Endodermal cell (in vitro differentiated cells): ENCODE results near the gene DCLK1. TPM values are rescaled to one million over a fixed set of nuclear protein-coding genes. Genes with fewer than 3 reads are reported as not detected.

Experiments used
- DNase-seq: peaks from one replicate; pipeline ENCODE4 v3.0.0-alpha.2; 2017
- H3K27ac ChIP-seq: 2 replicates; pipeline ENCODE4 v1.5.1; 2013; ENCODE audit warnings: mild to moderate bottlenecking, low read depth, low read length, moderate library complexity
- H3K27me3 ChIP-seq: 2 replicates; pipeline ENCODE4 v1.6.1; 2013; ENCODE audit warnings: mild to moderate bottlenecking, low read length, moderate library complexity; ENCODE audit not compliant: insufficient read depth, control insufficient read depth, poor library complexity, severe bottlenecking
- H3K36me3 ChIP-seq: 2 replicates; pipeline ENCODE4 v1.7.0; 2013; ENCODE audit warnings: mild to moderate bottlenecking, low read length, moderate library complexity; ENCODE audit not compliant: control insufficient read depth, insufficient read depth
- H3K4me1 ChIP-seq: one replicate; pipeline ENCODE4 v1.7.0; 2013; ENCODE audit warnings: low read length; ENCODE audit not compliant: control insufficient read depth, insufficient read depth
- H3K4me3 ChIP-seq: 2 replicates; pipeline ENCODE4 v1.5.1; 2013; ENCODE audit warnings: mild to moderate bottlenecking, low read length, moderate library complexity
- H3K9ac ChIP-seq: 2 replicates; pipeline ENCODE4 v1.6.1; 2013; ENCODE audit warnings: mild to moderate bottlenecking, low read length, moderate library complexity; ENCODE audit not compliant: poor library complexity, severe bottlenecking; ENCODE audit errors: extremely low read depth
- H3K9me3 ChIP-seq: 2 replicates; pipeline ENCODE4 v1.6.1; 2013; ENCODE audit warnings: mild to moderate bottlenecking, low read length, moderate library complexity; ENCODE audit not compliant: control insufficient read depth
- H3K27ac Mint-ChIP-seq: 2 replicates; pipeline ENCODE4 v1.8.0; 2020; ENCODE audit warnings: mixed read lengths
- H3K27me3 Mint-ChIP-seq: 2 replicates; pipeline ENCODE4 v1.8.0; 2021; ENCODE audit warnings: mild to moderate bottlenecking, mixed read lengths; ENCODE audit not compliant: insufficient read depth
- H3K36me3 Mint-ChIP-seq: 2 replicates; pipeline ENCODE4 v1.8.0; 2020; ENCODE audit warnings: low read depth, mixed read lengths
- H3K4me1 Mint-ChIP-seq: 2 replicates; pipeline ENCODE4 v1.8.0; 2020; ENCODE audit warnings: mixed read lengths
- H3K4me3 Mint-ChIP-seq: 2 replicates; pipeline ENCODE4 v1.8.0; 2020; ENCODE audit warnings: mild to moderate bottlenecking, moderate library complexity, mixed read lengths
- H3K9me3 Mint-ChIP-seq: 2 replicates; pipeline ENCODE4 v1.8.0; 2020; ENCODE audit warnings: mild to moderate bottlenecking, mixed read lengths
- CTCF ChIP-seq: fragments of 200-600 bp; sonication (generic); conservative IDR thresholded peaks from 2 replicates; pipeline ENCODE4 v1.5.0; 2021; ENCODE audit warnings: antibody characterized with exemption, mild to moderate bottlenecking
- WGBS, 2 experiments: methylation state at CpG; one replicate each; pipeline versions ENCODE4 v1.1.5 to v1.1.7; 2013; ENCODE audit warnings: missing lambda C conversion rate in 2 of 2, mixed read lengths in 1 of 2; ENCODE audit not compliant: insufficient coverage in 1 of 2, insufficient read length in 1 of 2; 5-methylcytosine and 5-hydroxymethylcytosine counted together
- total RNA-seq, 2 donors: library from RNA; stranded (reverse); fragmentation: NEBNext Ultra II Directional in 1 of 2; extraction: Animal tissue kit (Norgen Biotek cat#: 25700) in 1 of 2; gene quantifications; 2 replicates in 1 of 2; 3 replicates in 1 of 2; pipeline ENCODE4 v1.2.1, GENCODE V29; 2021

The DCLK1 gene
- total RNA-seq, 2 donors from 2014 or later = 3.0 to 32.8 TPM

- no peak overlapping the region for H3K27ac ChIP-seq
- no peak for DNase-seq
- H3K4me3 ChIP-seq = no peak overlapping the region
- H3K27ac Mint-ChIP-seq = no peak overlapping the region
- no peaks in the 10 kb centered on the region for H3K36me3 ChIP-seq
- H3K9ac ChIP-seq = no peak overlapping the region
- no peaks in the 10 kb centered on the region for H3K36me3 Mint-ChIP-seq
- TF ChIP-seq CTCF = no peak
- peaks cover 17% of the 10 kb centered on the region for H3K9me3 Mint-ChIP-seq
- peaks cover 14% of the 10 kb centered on the region for H3K9me3 ChIP-seq
- 96% methylated on average over 3 to 4 of the region's 4 CpGs for WGBS, 2 experiments
- peaks cover 2% of the 10 kb centered on the region for H3K27me3 Mint-ChIP-seq
- H3K27me3 ChIP-seq = no peaks in the 10 kb centered on the region
- no peaks in the 10 kb centered on the region for H3K4me1 Mint-ChIP-seq
- no peaks in the 10 kb centered on the region for H3K4me1 ChIP-seq
- H3K4me3 Mint-ChIP-seq = no peak overlapping the region
Measured at GRCh38 chr13:35940734-35941133, 190.4 kb downstream of the DCLK1 start.

GRCh38 chr13:35936246-35936978, 194.8 kb downstream of the DCLK1 start:
- no peak overlapping the region for H3K27ac ChIP-seq
- no peaks in the 10 kb centered on the region for H3K36me3 ChIP-seq
- Mint-ChIP-seq H3K4me1 (no peaks in the 10 kb centered on the region), H3K27ac (no peak overlapping the region), H3K36me3 (peaks cover 4% of the 10 kb centered on the region), H3K9me3 (peaks cover 43% of the 10 kb centered on the region), H3K4me3 (no peak overlapping the region), H3K27me3 (peaks cover 2% of the 10 kb centered on the region)
- 91 to 94% methylated on average over 2 to 3 of the region's 3 CpGs for WGBS, 2 experiments
- DNase-seq = no peak
- H3K4me3 ChIP-seq = no peak overlapping the region
- H3K9ac ChIP-seq = no peak overlapping the region
- H3K27me3 ChIP-seq = no peaks in the 10 kb centered on the region
- TF ChIP-seq CTCF = no peak
- H3K4me1 ChIP-seq = no peaks in the 10 kb centered on the region
- peaks cover 21% of the 10 kb centered on the region for H3K9me3 ChIP-seq

GRCh38 chr13:35930665-35931631, 200.2 kb downstream of the DCLK1 start:
- Histone ChIP-seq H3K27me3 (no peaks in the 10 kb centered on the region), H3K27ac (no peak overlapping the region), H3K9me3 (peaks cover 42% of the 10 kb centered on the region), H3K4me3 (peak overlapping the region; percentile 16), H3K9ac (no peak overlapping the region), H3K4me1 (peaks cover 2% of the 10 kb centered on the region), H3K36me3 (no peaks in the 10 kb centered on the region)
- 80 to 87% methylated on average over 4 of the region's 4 CpGs for WGBS, 2 experiments
- no peak for DNase-seq
- Mint-ChIP-seq H3K36me3 (peaks cover 4% of the 10 kb centered on the region), H3K9me3 (peaks cover 55% of the 10 kb centered on the region), H3K4me3 (no peak overlapping the region), H3K27me3 (no peaks in the 10 kb centered on the region), H3K4me1 (peaks cover 2% of the 10 kb centered on the region), H3K27ac (no peak overlapping the region)
- TF ChIP-seq CTCF = no peak
